ENCODE data around the gene UBR1.
"Not testable (repeated sequence)": the region's sequence is repeated elsewhere in the genome, so short reads cannot be mapped to it uniquely, and the experiment has no call there.

DNA sequence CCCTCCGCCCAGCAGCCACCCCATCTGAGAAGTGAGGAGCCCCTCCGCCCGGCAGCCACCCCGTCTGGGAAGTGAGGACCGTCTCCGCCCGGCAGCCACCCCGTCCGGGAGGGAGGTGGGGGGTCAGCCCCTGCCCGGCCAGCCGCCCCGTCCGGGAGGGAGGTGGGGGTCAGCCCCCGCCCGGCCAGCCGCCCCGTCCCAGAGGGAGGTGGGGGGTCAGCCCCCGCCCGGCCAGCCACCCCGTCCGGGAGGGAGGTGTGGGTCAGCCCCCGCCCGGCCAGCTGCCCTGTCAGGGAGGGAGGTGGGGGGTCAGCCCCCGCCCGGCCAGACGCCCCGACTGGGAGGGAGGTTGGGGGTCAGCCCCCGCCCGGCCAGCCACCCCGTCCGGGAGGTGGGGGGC is 91.2 kb downstream of the UBR1 start:
- TF ChIP-seq POLR2A (IDR thresholded peaks at IDR 0.05), result not testable (repeated sequence)
- TF ChIP-seq, protein P1, sequence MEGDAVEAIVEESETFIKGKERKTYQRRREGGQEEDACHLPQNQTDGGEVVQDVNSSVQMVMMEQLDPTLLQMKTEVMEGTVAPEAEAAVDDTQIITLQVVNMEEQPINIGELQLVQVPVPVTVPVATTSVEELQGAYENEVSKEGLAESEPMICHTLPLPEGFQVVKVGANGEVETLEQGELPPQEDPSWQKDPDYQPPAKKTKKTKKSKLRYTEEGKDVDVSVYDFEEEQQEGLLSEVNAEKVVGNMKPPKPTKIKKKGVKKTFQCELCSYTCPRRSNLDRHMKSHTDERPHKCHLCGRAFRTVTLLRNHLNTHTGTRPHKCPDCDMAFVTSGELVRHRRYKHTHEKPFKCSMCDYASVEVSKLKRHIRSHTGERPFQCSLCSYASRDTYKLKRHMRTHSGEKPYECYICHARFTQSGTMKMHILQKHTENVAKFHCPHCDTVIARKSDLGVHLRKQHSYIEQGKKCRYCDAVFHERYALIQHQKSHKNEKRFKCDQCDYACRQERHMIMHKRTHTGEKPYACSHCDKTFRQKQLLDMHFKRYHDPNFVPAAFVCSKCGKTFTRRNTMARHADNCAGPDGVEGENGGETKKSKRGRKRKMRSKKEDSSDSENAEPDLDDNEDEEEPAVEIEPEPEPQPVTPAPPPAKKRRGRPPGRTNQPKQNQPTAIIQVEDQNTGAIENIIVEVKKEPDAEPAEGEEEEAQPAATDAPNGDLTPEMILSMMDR (IDR thresholded peaks at IDR 0.05), result not testable (repeated sequence)

Data from esophagus squamous epithelium (tissue), 4 donors.